Embryonic facial prominence (tissue), 1 donor: ENCODE data around the gene ATP1A3.
"Not testable (repeated sequence)": the region's sequence is repeated elsewhere in the genome, so short reads cannot be mapped to it uniquely, and the experiment has no call there.

Source experiments
- DNase-seq: peaks from one replicate; pipeline ENCODE4 v3.0.0-alpha.2; 2016; ENCODE audit errors: extremely low spot score

The ATP1A3 gene

DNA sequence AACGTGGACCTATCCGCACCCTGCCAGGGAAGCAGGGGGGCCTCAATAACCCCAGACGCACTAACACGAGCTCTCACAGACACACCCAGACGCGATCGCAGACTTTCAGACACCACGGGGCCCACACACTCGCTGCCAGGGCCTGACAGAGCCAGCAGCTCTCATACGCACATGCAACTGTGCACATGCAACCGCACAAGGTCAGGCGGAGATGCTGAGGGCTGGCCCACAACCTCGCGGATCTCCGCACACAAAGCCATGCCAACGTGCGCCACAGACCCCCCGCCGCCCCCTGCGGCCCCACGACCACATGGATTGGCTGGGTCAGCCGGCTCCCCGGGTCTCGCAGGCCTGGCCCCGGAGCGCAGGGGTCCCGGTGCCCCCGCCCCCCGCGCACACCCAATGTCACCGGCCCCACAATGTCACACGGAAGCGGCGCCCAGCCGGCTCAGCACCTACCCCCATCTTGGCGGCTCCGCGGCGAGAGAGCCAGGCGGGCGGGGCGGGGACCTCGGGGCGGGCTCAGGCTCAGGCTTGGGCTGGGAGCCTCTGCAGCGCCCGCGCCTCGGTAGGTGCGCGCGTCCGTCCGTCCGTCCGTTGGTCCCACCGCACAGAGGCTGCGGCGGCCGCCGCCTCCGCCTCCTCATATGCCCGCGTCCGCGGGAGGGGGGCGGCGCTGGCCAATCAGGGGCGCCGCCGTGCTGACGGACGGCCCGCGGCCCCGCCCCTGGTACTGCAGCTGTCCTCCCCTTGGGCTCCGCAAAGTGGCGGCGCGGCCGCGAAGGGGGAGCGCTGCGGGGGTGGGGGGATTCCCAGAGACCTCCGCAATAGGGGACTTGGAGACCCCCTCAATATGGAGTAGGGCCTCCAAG lies at the start of gene ATP1A3:
ATP1A3 (minus strand) TSS at position 619 of the 872 bp plus-strand sequence; CDS start at position 465, 154 bp downstream.
- no peak for DNase-seq

DNA sequence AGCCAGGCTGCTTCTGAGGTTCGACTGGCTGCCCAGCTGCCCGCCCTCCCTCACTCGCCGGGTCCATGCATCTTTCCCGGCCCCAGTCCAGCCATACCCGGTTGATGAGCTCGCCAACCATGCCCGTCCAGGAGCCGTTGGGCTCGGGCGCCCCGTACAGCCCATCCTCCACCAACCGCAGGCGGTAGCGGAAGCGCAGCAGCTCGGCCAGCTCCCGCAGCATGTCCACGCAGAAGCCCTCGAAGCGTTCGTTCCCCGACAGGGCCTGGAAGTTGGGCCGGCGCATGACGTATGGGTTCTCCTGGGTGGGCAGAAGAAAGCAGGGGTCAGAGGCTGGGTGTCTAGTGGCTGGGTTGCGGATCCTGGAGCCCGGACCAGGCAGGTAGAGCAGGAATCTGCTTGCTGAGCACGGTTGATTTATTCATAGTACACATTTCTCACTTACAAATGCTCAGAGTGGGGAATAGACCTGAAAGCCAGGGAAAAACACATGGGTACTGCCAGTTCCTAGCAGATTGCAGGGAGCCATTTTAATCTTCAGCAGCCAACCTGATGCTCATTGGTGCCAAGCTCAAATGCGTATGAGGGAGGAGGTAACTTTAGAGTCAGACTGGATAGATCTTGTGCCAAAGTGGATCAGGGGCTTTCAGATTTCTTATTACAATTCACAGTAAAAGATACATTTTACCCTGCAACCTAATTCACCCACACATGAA lies 48.6 kb upstream of the ATP1A3 start:
- DNase-seq, result no peak

DNA sequence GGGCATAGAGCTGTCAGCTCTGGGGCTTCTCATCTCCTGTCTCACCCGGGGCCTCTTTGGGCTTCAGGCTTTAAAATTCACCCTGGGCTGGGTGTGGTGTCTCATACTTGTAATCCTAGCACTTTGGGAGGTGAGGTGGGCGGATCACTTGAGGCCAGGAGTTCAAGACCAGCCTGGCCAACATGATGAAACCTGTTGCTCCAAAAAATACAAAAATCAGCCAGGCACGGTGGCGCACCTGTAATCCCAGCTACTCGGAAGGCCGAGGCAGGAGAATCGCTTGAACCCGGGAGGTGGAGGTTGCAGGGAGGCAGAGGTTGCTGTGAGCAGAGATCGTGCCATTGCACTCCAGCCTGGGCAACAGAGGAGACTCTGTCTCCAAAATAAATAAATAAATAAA lies 46.5 kb upstream of the ATP1A3 start:
- DNase-seq, result not testable (repeated sequence)

DNA sequence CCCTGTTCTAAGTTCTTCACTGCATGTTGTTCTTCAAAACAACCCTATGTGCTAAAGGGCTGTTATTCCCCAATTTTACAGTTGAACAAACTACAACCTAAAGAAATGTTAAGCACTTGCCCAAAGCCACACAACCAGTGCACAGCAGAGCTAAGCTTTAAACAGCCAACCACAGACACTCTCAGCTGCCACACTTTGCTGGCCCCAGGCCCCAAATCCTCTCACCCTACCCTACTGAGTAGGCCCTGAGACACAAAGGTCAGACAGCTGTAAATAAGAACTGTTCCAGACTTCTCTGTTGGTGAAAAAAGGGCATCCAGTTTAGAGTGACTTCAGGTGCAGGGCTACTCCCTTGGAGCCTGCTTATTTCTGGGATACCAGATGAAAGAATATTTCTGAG lies 46.0 kb upstream of the ATP1A3 start:
- DNase-seq, result no peak

DNA sequence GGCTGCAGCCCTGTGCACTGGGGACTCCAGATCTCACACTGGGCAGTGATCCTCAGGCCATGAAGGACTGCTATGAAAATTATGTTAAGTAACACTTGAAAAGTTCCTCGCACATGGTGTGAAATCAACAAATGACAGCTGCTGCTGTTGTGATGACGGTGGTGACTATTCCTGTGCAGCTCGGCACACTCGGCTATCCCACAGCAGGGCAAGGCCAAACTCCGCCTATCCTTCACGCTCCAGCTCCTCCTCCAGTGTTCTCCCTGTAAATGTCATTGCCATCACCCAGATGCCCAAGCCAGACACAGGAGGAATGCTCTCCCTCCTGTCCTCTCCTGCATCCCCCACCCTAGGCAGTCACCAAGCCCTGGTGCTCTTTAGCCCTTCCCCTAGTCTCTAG lies 44.6 kb upstream of the ATP1A3 start:
- no peak for DNase-seq

DNA sequence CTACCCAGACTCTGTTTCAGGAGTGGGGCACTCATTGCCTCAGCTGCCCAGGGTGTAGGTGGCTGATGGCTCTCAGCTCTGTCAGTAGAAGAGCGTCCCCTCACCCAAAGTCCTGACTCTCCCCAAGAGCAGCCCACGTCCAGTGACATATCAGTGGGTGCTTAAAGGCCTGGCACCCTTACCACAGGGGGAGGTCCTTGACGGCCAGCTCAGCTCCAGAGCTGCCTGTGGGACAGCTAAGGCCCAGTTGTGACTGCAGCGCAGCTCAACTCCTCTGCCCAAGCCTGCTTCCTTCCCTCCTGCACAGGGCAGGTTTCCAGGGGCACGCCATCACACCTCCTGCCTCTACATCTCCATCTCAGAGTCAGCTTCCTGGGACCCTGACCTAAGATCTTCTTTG lies 43.6 kb upstream of the ATP1A3 start:
- no peak for DNase-seq

DNA sequence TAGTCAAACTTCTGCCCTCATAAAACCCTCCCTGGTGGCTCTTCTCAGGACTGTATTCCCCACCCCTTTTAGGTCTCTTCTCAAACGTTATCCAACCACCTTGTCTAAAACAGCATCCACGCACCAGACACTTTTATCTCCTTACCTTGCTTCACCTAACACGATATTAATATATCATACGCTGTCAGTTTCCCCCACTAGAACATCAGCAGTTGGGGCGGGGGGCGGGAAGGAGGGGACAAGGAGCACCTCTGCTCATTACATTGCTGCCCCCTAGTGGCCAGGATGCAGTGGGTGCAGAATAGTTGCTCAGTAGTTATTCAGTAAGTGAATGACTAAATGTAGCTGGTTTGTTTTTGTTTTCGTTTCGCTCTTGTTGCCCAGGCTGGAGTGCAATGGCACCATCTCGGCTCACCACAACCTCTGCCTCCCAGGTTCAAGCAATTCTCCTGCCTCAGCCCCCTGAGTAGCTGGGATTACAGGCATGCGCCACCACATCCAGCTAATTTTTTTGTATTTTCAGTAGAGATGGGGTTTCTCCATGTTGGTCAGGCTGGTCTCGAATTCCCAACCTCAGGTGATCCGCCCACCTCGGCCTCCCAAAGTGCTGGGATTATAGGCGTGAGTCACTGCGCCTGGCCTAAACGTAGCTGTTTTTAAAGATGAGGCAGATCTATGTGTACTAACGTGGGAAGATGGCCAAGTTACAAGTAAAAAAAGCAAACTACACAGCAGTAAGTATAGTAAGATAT lies 40.8 kb upstream of the ATP1A3 start:
- not testable (repeated sequence) for DNase-seq

DNA sequence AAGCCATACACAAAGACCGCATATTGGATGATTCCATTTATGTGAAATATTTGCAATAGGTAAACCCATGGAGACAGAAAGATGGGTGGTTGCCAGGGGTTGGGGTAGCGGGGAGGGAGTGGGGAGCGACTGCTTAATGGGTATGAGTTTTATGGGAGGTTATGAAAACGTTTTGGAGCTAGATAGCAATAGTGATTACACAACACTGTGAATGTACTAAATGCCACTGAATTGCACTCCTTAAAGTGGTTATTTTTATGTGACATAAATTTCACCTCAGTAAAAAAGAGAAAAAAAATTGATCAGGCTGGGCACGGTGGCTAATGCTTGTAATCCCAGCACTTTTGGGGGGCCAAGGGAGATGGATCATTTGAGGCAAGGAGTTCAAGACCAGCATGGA lies 39.4 kb upstream of the ATP1A3 start:
- no peak for DNase-seq

DNA sequence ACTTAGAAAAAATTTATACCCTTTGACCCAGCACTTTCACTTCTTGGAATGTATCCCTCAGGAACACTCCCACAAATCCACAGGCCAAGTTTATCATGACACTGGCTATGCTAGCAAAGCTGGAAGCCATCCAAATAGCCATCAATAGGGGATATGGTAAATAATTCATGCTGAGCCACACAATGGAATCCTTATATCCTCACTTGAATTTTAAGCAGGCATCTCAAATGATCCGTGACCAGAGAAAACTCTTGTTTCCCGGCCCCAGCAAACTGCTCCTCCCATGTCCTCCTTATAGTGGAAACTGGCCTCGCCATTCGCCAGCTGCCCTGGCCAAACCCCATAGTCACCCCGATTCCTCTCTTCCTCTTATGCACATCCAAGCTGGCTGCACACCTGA lies 38.4 kb upstream of the ATP1A3 start:
- DNase-seq, result no peak

DNA sequence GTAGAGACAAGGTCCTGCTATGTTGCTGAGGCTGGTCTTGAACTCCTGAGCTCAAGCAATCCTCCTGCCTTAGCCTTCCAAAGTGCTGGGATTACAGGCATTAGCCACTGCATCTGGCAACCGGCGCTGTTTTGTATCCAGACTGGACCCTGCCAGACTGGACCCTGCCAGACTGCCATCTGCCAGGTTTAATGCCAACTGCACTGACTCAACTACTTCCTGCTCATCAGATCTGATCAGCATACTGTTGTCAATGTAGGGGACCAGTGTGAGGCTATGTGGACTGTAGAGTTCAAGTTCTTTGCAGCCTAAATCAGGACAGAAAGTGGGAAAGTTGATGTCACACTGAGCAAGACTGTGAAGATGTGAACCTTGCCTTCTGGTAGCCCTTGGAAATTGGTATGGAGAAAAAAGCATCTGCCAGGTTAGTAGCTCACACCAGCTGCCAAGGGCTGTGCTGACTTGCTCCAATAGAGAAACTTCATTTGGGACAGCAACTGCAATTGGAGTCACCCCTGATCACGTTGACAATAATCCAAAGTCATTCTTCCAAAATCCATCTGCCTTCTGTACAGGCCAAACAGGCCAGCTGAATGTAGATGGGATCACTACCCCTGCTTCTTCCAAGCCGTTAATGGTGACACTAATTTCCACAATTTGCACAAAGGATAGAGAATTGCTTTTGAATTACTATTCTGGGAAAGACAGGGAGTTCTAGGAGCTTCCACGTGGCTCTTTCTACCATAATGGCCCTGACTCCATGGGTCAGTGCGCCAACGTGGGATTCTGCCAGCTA lies 36.8 kb upstream of the ATP1A3 start:
- no peak for DNase-seq

DNA sequence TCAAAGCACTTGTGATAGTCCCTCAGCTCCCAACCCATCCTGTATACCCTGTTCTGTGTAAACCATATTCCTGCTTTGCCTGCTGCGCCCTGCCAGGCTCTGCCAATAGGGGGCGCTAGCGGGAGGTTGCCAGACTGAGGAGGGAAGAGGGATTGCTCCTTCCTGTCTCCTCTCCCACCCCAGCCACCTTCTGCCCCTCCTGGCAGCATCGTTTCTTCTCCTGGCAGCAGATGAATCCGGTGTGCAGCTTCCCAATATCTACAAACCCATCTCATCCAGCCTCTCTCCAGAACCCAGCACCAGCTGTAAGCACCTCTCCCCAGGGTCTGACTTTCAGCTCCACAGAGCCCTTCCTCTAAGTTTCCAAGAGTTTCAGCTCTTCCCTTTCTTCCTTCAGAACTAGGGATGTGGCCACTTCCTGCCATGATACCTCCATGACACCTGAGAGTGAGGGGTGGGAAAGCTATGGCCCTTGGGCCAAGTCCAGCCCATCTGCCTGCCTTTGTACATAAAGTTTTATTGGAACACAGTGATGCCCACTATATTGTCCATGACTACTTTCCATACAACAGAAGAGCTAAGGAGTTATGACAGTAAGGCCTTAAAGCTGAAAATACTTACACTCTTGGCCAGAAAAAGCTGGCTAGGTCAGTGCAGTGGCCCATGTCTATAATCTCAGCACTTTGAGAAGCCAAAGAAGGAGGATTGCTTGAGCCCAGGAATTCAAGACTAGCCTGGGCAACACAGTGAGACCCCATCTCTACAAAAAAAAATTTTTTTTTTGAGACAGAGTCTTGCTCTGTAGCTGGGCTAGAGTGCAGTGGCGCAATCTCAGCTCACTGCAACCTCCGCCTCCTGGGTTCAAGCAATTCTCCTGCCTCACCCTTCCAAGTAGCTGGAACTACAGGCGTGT lies 34.5 kb upstream of the ATP1A3 start:
- DNase-seq, result no peak

DNA sequence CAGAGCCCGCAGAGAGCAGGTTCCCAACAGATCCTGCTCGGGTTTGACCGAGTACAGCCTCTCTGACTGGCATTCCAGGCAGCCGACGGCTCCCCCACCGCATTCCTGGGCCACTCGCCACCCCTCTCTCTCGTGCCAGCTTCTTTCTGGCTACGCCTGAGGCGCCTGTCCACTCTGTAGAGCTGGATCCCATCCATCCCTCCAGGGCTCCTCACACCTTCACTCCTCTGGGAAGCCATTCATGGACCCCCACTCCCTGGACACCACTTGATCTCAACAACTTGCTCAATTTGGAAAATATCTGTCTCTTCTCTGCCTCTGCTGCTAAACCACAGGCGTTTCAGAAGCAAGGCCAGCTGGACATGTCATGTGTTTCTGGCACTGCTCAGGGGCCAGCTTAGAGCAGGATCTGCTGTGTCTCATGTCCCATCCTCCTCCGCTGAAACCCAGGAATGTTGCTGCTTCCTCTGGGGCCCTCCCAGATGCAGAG lies 30.6 kb upstream of the ATP1A3 start:
- DNase-seq, result no peak

DNA sequence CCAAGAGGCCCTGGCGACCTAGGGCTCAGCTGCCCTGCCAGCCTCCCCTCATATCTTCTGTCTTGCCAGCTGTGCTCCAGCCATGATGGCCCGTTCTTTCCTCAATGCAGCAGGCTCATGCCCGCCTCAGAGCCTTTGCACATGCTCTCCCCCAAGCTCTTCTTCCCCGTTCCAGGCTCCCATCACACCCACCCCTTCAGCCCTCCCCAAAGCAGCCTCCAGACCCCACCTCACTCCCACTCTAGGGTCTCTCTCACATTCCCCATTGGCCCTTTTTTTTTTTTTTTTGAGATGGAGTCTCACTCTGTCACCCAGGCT lies 29.9 kb upstream of the ATP1A3 start:
- DNase-seq, result no peak

DNA sequence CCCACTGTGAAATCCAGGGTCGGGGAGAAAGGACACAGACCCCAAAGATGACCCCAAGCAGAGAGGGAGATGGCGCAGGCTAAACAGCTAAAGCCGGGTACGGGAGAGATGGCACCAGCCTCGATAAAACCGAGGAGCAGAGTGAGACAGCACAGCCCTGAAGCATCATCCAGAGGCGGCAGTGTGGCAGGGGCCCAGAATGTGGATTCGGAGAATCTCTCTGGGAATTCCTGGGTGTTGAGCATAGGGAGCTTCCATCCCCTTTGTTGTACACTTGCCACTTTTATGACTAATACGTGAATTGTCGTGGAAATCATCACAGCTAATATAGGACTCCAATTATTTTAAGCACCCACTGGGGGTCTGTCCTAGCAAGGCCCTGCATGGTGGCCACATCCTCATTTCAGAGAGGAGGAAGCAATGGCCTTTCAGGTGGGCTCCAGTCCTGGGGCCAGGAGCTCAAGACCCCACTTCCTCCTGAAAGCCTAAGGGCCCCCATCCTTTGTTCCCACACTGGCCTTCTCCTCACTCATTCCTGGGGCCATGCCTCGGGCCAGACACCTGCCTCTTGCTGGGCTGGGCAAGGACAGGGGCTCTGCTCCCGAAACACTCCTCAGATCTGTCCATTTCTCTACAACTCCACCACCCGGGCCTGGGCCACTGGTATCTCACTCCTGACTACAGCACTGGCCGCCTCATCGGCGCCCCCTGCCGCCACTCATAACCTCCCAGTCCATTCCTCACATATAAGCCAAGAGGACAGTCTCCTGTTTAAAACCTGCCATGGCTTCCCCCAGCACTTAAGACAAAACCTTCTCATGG lies 29.3 kb upstream of the ATP1A3 start:
- DNase-seq, result no peak

DNA sequence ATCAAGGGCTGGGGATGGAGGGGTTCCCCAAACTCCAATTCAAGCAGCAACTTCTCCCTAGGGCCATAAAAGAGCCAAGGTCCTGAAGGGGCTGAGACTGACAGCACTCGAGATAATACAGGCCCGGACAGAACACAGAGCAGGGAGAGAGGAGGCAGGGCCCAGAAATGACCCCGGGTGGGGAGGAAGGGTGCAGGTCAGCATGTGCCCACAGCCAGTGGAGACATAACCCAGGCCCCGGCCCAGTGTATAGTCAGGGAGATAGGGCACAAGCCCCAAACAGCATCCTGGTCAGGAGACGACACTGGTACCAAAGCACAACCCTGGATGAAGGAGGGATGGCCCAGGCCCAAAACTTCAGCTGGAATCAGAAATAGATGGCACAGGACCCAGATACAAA lies 28.6 kb upstream of the ATP1A3 start:
- DNase-seq, result no peak

DNA sequence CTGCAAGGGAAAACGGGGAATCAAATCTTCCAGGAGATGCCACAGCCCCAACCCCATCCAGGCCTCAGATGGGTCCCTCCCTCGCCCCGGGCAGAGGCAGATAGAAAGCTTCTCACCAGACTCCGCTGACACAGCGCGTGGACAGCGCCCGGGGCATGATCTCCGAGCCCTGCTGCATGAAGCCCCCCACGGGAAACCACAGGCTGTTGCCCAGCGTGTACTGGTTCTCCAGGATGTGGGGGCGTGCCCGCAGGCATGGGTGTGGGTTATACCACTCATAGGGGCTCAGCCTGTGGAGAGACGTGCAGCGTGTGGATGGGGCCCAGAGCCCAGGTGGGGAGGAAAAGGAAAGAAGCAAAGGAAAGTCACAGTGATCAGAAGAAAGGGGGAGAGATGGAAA lies 27.2 kb upstream of the ATP1A3 start:
- no peak for DNase-seq

DNA sequence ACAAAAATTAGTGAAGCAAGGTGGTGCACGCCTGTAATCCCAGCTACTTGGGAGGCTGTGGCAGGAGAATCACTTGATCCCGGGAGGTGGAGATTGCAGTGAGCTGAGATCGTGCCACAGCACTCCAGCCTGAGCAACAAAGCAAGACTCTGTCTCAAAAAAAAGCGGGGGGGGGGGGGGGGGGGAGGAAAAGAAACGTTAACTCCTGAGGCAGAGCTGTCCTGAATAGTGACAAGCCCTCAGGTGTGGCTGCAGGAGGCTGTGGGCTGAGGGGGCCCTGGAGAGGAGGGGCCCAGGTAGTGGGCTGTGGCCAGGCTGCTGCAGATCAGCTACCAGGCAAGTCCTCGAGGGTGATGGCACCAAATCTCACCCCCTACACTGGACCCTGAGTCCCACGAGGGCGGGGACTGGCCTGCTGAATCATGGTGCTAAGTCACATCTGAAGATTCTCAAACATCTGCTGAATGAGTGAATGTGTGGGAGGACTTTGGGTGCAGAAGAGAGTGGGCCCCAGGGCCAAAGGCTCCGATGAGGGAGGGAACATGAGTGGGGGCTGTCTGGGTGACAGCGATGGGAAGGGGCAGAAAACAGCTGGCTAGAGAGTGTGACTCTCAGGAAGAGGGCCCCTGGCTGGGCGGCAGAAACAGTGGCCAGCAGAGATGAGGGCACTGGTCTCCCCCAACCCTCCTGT lies 24.6 kb upstream of the ATP1A3 start:
- no peak for DNase-seq

DNA sequence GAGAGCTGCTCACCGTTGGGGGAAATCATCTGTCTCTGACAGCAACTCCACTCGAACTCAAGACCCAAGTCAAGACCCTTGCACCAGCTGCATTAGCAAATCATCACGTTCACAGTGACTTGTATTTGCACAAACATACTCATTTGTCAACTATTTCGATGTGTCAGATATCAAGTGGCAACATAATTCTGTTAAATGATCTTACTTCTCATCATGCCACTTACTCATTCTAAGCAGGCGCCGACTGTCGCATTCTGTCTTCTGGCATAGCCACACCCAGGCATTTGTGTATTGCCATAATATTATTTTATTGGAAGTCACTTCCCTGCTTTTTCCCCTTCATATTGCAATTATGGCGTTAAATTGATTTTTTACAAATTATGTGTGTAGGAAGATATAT lies 23.0 kb upstream of the ATP1A3 start:
- no peak for DNase-seq

DNA sequence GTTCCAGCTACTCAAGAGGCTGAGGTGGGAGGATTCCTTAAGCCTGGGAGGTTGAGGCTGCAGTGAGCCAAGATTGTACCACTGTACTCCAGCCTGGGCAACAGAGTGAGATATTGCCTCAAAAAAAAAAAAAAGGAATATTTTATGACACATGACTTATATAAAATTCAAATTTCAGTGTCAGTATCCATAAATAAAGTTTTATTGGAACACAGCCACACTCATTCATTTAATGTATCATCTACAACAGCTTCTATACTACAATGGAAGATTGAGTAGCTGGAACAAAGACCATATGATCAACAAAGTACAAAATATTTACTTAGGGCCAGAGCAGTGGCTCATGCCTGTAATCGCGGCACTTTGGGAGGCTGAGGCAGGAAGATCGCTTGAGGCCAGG lies 18.7 kb upstream of the ATP1A3 start:
- not testable (repeated sequence) for DNase-seq
